GM15510 (cell line): ENCODE data around the gene EXOC6.

Experiments used
- POLR2A ChIP-seq: IDR thresholded peaks from 3 replicates; pipeline ENCODE4 v1.6.1; 2011; ENCODE audit warnings: borderline replicate concordance; ENCODE audit not compliant: insufficient read length; ENCODE audit errors: extremely low read depth

EXOC6 gene

DNA sequence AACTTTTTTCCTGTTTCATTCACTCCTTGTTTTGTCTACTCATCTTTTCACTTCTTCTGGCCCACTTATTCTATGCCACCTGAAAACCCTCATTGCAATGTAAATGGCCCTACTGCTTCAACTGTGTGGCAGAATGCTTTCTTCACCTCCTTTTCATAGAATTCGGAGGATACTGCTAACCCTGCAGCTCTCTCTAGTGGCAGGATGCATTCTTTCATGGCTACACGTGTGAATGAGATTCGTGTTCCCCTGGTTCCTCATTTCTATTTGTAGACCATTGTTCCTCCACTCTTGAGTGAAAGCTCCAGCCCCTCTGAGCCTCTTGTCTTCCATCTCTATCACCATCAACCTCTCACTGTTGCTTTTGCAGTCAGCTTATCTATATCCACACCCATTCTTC, 191.4 kb downstream of the EXOC6 start:
- TF ChIP-seq POLR2A = no peak

GRCh38 chr10:93054486-93054885, 206.2 kb downstream of the EXOC6 start:
- no peak for TF ChIP-seq POLR2A

GRCh38 chr10:93058139-93058538, 209.8 kb downstream of the EXOC6 start:
- no peak for TF ChIP-seq POLR2A

- TF ChIP-seq POLR2A = no peak
Measured at GRCh38 chr10:93059975-93060886, 211.9 kb downstream of the EXOC6 start, which contains the start of gene CYP26C1. TSS of gene CYP26C1 (plus strand) at chr10:93060798. CDS start at chr10:93061264, 466 bp downstream.

GRCh38 chr10:93060887-93061593, 212.7 kb downstream of the EXOC6 start:
- no peak for TF ChIP-seq POLR2A

DNA sequence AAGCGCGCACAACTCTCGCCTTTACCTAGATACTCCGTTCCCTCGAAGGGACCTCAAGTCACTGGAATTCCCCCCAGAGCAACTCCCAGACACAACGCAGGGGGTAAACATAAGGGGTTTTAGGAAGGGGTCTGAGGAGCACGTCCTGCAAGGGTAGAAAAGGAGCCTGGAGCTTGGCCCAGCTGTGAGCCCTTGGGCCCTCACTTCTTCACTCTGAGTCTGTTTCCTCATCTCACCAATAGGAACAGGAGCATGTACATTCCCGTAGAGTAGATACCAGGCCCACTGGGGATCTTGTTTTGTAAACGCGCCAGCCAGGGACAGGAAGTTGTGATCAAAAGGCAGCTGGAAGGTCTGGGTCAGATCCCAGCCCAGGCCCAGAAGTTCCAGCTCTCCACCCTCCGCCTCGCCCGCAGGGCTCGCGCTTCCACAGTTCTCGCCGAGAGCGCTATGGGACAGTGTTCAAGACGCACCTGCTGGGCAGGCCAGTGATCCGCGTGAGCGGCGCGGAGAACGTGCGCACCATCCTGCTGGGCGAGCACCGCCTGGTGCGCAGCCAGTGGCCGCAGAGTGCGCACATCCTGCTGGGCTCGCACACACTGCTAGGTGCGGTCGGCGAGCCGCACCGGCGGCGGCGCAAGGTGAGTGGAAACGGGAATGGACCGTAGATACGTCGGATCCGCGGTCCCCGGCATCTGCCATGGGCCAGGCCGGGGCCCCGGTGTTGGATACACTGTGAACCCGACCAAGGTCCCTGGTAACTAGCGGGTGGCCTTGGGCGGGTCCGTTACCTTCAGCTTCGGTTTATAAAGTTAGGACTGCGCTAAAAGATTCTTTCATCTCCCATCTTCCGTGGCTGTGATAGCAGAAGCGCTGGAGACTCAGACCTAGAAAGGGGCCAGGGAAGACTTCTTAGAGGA, 213.5 kb downstream of the EXOC6 start:
- TF ChIP-seq POLR2A = no peak

DNA sequence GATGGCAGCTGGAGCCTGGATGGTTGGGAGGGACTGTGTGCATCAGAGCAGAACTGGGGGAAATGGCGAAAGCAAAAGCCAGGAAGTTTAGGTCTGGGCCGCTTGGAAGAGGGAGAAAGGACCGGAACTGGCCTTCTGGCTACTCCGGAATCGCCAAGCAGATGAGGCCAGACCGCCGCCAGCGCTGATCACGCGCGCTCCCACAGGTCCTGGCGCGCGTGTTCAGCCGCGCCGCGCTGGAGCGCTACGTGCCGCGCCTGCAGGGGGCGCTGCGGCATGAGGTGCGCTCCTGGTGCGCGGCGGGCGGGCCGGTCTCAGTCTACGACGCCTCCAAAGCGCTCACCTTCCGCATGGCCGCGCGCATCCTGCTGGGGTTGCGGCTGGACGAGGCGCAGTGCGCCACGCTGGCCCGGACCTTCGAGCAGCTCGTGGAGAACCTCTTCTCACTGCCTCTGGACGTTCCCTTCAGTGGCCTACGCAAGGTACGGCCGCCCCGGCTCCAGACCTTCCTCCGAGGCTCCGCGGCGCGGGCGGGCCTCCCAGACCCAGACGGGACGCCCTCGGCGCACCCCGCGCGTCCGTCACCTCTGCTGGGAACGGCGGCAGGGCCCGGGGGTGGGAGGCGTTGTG, 214.3 kb downstream of the EXOC6 start:
- TF ChIP-seq POLR2A = no peak

DNA sequence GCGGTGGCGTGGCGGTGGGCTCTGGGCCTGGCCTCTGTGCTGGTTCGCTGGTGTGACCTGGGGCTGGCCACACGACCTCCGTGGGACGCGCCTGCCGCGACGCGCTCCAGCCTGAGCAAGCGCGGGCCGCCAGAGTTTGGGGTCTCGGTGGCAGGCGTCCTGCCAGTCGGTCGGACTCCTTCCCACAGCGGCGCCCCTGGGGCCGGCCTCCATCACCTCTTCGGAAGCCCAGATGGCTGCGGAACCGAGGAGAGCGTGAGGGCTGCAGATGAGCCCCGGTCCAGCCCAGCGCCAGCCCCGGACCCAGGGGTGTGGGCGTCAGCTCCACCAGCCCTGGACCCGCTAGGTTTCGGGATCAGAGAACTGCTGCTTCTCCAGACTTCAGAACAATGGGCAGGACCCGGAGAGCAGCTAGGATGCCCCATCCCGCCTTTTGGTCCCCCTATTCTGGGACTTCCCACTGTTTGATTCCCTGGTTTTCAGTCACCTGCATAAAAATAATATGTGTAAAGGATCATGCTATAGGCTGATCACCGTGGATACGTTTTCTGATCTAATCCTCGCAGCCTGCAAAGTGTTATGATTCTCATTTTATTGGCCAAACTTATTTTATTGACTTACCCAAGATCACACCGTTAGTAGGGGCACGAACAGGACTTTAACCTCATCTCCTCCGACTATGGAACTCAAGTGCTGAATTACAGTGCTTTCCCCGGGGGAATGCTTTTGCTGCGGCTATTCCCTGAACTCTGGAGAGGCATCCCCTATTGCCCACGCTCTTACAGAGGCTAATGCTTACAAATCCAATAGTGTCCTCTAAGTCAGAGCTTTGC, 215.0 kb downstream of the EXOC6 start:
- no peak for TF ChIP-seq POLR2A

- no peak for TF ChIP-seq POLR2A
Measured at GRCh38 chr10:93063977-93064660, 215.8 kb downstream of the EXOC6 start.

GRCh38 chr10:93064874-93065660, 216.7 kb downstream of the EXOC6 start:
- TF ChIP-seq POLR2A = no peak

DNA sequence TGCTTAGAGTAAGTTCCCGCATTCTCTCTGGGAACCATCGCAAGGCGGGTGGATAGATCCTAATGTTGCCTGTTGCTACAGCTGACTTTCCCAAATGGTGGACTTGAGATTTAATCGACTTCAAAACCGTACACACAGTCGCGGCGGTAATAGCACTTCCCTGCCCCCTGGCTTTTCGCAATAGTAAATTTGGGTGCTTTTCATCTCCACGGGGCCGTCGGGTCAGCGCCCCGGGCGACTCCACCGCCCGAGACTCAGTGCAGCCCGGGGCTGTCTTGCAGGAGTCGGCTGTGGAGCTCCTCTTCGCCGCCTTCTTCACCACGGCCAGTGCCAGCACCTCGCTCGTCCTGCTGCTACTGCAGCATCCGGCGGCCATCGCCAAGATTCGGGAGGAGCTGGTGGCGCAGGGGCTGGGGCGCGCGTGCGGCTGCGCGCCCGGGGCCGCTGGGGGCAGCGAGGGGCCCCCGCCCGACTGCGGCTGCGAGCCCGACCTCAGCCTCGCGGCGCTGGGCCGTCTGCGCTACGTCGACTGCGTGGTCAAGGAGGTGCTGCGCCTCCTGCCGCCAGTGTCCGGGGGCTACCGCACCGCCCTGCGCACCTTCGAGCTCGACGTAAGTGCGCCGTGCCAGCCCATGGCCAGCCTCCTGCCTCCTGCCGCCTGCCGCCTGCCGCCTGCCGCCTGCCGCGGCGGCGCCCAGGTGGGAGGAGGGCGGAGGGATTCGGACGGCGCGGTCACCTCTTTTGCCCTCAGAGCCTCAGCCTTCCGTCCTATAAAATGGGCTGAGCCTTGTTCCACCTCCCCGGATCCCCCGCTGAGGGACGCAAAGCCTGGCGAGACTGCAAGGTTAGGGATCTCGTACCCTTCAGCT, 217.6 kb downstream of the EXOC6 start:
- no peak for TF ChIP-seq POLR2A

- TF ChIP-seq POLR2A = no peak
Measured at GRCh38 chr10:93066544-93066913, 218.2 kb downstream of the EXOC6 start.
